ENCODE measurements around the gene PAM. TPM values are rescaled to one million over a fixed set of nuclear protein-coding genes. Genes with fewer than 3 reads are reported as not detected.

PAM gene
- total RNA-seq, 1 experiment from 2014 or later: 90.0 TPM

- POLR2A ChIA-PET (ENCODE audit: unreplicated experiment): no interaction called here
- Histone ChIP-seq H3K9ac (ENCODE audit: low read length) (no peak overlapping the region), H3K27me3 (ENCODE audit: low read length) (no peaks in the 10 kb centered on the region), H3K9me3 (ENCODE audit: low read length) (no peaks in the 10 kb centered on the region), H3K9me2 (replicated peaks; ENCODE audit: low read length) (0 out of 2 replicates have a peak, but pooled peaks cover 3% of the 10 kb centered on the region), H2AFZ (ENCODE audit: low read length) (no peak overlapping the region), H3K4me3 (ENCODE audit: low read length) (no peak overlapping the region), H4K20me1 (ENCODE audit: low read length) (peaks cover 5% of the 10 kb centered on the region; the same call in 1 of the 2 replicates), H3F3A (ENCODE audit: low read length, unreplicated experiment) (no peaks in the 10 kb centered on the region), H3K79me2 (ENCODE audit: low read length) (peaks cover 72% of the 10 kb centered on the region), H3K4me2 (ENCODE audit: low read length) (no peak overlapping the region), H3K4me1 (ENCODE audit: insufficient read depth, low read length) (peaks cover 15% of the 10 kb centered on the region), H3K36me3 (ENCODE audit: low read depth, low read length) (no peaks in the 10 kb centered on the region), H3K27ac (ENCODE audit: low read length) (no peak overlapping the region)
- intact Hi-C loops (cut with micrococcal nuclease): loop anchor here (1.0 kb wide), 1 partner anchor 10 kb away; no protein-coding TSS in a partner anchor
- CTCF ChIA-PET: no interaction called here
- ATAC-seq (no peak), DNase-seq (no peak)
- TF ChIP-seq EZH2 (IDR thresholded peaks at IDR 0.05; ENCODE audit: low read length, unreplicated experiment): no peak
- TF ChIP-seq EZH2phosphoT487 (IDR thresholded peaks at IDR 0.05; ENCODE audit: borderline replicate concordance, low read length): no peak
- no peak for TF ChIP-seq CTCF (conservative IDR thresholded peaks at IDR 0.05; ENCODE audit: low read depth, low read length)
- BruUV-seq (replicated peaks): no TSS peak
Measured at GRCh38 chr5:102767862-102768261, 12.8 kb downstream of the PAM start.

- POLR2A ChIA-PET (ENCODE audit: unreplicated experiment): no interaction called here
Measured at GRCh38 chr5:102770803-102771202, 15.7 kb downstream of the PAM start.

More at GRCh38 chr5:102770803-102771202, 15.7 kb downstream of the PAM start:
- Histone ChIP-seq H3K4me1 (ENCODE audit: insufficient read depth, low read length) (peaks cover 10% of the 10 kb centered on the region; the same call in 1 of the 2 replicates), H3K27me3 (ENCODE audit: low read length) (no peaks in the 10 kb centered on the region), H2AFZ (ENCODE audit: low read length) (no peak overlapping the region), H3K9ac (ENCODE audit: low read length) (no peak overlapping the region), H3K4me2 (ENCODE audit: low read length) (no peak overlapping the region), H3K9me2 (replicated peaks; ENCODE audit: low read length) (0 out of 2 replicates have a peak, but pooled peaks cover 3% of the 10 kb centered on the region), H3K79me2 (ENCODE audit: low read length) (peaks cover 69% of the 10 kb centered on the region), H3K4me3 (ENCODE audit: low read length) (no peak overlapping the region), H3K36me3 (ENCODE audit: low read depth, low read length) (no peaks in the 10 kb centered on the region), H3K9me3 (ENCODE audit: low read length) (no peaks in the 10 kb centered on the region), H3F3A (ENCODE audit: low read length, unreplicated experiment) (no peaks in the 10 kb centered on the region), H4K20me1 (ENCODE audit: low read length) (no peaks in the 10 kb centered on the region), H3K27ac (ENCODE audit: low read length) (no peak overlapping the region)
- DNase-seq (no peak), ATAC-seq (no peak)
- no TSS peak for BruUV-seq (replicated peaks)
- CTCF ChIA-PET: interaction anchor here (0.6 kb wide), 1 partner anchor 89 kb away, joined by 3 read pairs; no protein-coding TSS in a partner anchor
- intact Hi-C loops (cut with micrococcal nuclease): loop anchor here (10.0 kb wide), 1 partner anchor 1644 kb away; no protein-coding TSS in a partner anchor
- TF ChIP-seq EZH2 (IDR thresholded peaks at IDR 0.05; ENCODE audit: low read length, unreplicated experiment) (no peak), EZH2phosphoT487 (IDR thresholded peaks at IDR 0.05; ENCODE audit: borderline replicate concordance, low read length) (no peak), CTCF (conservative IDR thresholded peaks at IDR 0.05; ENCODE audit: low read depth, low read length) (no peak)

Data from PC-3 (cell line).